ENCODE results near the gene PARVB.
A peak's percentile ranks its signal among the peaks of the same experiment; 100 is the strongest.

PARVB gene

DNA sequence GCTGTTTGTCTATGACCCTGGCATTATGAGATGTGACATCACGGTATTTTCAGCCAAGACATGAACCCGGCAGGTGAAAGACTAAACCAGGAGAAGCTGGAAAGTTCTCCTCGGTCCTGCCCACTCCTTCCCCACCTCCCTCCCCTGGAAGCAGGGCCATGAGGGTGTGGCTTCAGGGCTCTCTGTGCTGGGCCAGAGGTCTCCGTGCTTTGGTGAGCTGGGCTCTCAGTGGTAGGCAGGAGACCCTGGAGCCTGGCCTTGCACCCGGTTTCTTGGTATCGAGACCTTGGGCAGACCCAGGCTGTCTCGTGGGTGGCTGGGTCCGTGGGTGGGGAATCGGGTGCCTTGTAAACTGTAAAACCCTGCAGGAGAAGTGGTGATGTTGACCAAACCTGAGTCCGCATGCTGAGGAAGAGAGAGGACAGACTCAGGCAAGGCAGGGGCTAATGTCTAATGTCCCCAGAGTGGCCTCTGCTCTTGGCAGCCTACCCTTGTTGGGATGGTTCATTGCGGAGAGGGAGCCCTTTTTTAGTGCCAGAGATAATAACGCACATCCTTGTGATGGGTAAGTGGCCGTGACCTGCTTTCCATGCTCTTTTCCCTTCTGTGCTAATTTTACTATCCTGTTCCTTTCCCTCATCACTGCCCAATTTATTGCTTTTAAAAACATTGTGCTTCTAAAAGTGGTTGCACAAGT lies 108.0 kb downstream of the PARVB start:
- Histone ChIP-seq H3K9me3 (ENCODE audit: control insufficient read depth, insufficient read depth, low read depth, low read length) (no peaks in the 10 kb centered on the region), H3K27ac (ENCODE audit: extremely low read depth, low read depth, low read length) (no peak overlapping the region), H3K36me3 (ENCODE audit: control insufficient read depth in 2 of 2, insufficient read depth in 1 of 2, low read length in 2 of 2) (peaks cover 0 to 43% of the 10 kb centered on the region in 2 experiments; a peak in 1 of 3 replicates), H3K4me1 (ENCODE audit: control insufficient read depth, insufficient read depth, low read length) (no peaks in the 10 kb centered on the region), H3K4me3 (ENCODE audit: low read depth, low read length) (no peak overlapping the region)
- TF ChIP-seq ZFHX2 (tag by site-specific recombination; conservative IDR thresholded peaks at IDR 0.05) = peak; percentile 34
- TF ChIP-seq EGR2 (tag by site-specific recombination; IDR thresholded peaks at IDR 0.05; ENCODE audit: low read depth) = 0 out of 2 replicates have a peak, but pooled peaks have one; percentile 39
- TF ChIP-seq REPIN1 (tag by site-specific recombination; IDR thresholded peaks at IDR 0.05; ENCODE audit: low read depth) = no peak
- ChIA-PET CTCF (interaction anchor here (0.6 kb wide), 1 partner anchor 252 kb away, joined by 4 read pairs; no protein-coding TSS in a partner anchor), POLR2A (no interaction called here)

DNA sequence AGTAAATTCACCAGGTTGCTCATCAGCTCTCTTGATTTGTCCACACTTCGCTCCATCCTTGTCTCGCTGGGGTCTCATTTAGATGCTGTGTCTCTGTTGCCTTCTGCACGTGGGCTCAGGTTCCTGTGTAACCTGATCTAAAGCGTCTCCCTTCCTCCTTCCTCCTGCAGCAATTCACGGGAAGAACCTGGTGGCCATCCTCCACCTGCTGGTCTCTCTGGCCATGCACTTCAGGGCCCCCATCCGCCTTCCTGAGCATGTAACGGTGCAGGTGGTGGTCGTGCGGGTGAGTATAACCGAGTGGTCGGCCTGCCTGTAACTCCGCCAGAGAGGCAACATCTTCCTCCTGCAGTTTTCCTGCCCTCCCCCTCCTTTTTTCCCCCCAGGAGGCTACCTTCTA lies 108.6 kb downstream of the PARVB start:
- Histone ChIP-seq H3K4me3 (ENCODE audit: low read depth, low read length) (no peak overlapping the region), H3K36me3 (ENCODE audit: control insufficient read depth in 2 of 2, insufficient read depth in 1 of 2, low read length in 2 of 2) (peaks cover 0 to 49% of the 10 kb centered on the region in 2 experiments; a peak in 1 of 3 replicates), H3K4me1 (ENCODE audit: control insufficient read depth, insufficient read depth, low read length) (no peaks in the 10 kb centered on the region), H3K27ac (ENCODE audit: extremely low read depth, low read depth, low read length) (no peak overlapping the region), H3K9me3 (ENCODE audit: control insufficient read depth, insufficient read depth, low read depth, low read length) (no peaks in the 10 kb centered on the region; the same call in 1 of the 2 replicates)
- POLR2A ChIA-PET = no interaction called here
- TF ChIP-seq KLF16 (tag by site-specific recombination; IDR thresholded peaks at IDR 0.05) = no peak
- no peak for TF ChIP-seq ZNF701 (tag by site-specific recombination; IDR thresholded peaks at IDR 0.05)
- TF ChIP-seq, protein P1, sequence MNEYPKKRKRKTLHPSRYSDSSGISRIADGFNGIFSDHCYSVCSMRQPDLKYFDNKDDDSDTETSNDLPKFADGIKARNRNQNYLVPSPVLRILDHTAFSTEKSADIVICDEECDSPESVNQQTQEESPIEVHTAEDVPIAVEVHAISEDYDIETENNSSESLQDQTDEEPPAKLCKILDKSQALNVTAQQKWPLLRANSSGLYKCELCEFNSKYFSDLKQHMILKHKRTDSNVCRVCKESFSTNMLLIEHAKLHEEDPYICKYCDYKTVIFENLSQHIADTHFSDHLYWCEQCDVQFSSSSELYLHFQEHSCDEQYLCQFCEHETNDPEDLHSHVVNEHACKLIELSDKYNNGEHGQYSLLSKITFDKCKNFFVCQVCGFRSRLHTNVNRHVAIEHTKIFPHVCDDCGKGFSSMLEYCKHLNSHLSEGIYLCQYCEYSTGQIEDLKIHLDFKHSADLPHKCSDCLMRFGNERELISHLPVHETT (tag by site-specific recombination; IDR thresholded peaks at IDR 0.05) = no peak
- TF ChIP-seq, protein P2, sequence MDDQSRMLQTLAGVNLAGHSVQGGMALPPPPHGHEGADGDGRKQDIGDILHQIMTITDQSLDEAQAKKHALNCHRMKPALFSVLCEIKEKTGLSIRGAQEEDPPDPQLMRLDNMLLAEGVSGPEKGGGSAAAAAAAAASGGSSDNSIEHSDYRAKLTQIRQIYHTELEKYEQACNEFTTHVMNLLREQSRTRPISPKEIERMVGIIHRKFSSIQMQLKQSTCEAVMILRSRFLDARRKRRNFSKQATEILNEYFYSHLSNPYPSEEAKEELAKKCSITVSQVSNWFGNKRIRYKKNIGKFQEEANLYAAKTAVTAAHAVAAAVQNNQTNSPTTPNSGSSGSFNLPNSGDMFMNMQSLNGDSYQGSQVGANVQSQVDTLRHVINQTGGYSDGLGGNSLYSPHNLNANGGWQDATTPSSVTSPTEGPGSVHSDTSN (CRISPR knock-in tag; IDR thresholded peaks at IDR 0.05) = no peak
- CTCF ChIA-PET = no interaction called here

DNA sequence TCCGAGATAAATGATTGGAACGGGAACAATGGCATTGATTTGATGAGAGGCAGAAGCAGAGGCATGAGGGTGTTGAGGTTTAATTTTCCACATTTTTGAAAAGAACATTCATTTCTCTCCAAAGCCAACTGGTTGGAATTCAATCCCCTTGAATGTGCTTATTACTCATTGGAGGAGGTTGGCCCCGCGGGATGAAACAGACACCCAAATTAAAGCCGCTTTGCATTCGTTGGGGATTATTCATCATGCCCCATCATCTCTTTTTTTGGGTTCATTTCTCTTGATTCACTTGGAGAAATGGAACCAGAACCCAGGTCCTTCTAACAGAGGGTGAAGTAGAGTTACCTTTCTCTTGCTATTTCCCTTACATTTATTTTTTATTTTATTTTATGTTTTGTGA lies 109.1 kb downstream of the PARVB start:
- POLR2A ChIA-PET = no interaction called here
- Histone ChIP-seq H3K36me3 (ENCODE audit: control insufficient read depth in 2 of 2, insufficient read depth in 1 of 2, low read length in 2 of 2) (peaks cover 0 to 51% of the 10 kb centered on the region in 2 experiments; a peak in 1 of 3 replicates), H3K4me1 (ENCODE audit: control insufficient read depth, insufficient read depth, low read length) (no peaks in the 10 kb centered on the region), H3K9me3 (ENCODE audit: control insufficient read depth, insufficient read depth, low read depth, low read length) (no peaks in the 10 kb centered on the region; the same call in 1 of the 2 replicates), H3K4me3 (ENCODE audit: low read depth, low read length) (no peak overlapping the region), H3K27ac (ENCODE audit: extremely low read depth, low read depth, low read length) (no peak overlapping the region)
- CTCF ChIA-PET = no interaction called here
- TF ChIP-seq, protein P3, sequence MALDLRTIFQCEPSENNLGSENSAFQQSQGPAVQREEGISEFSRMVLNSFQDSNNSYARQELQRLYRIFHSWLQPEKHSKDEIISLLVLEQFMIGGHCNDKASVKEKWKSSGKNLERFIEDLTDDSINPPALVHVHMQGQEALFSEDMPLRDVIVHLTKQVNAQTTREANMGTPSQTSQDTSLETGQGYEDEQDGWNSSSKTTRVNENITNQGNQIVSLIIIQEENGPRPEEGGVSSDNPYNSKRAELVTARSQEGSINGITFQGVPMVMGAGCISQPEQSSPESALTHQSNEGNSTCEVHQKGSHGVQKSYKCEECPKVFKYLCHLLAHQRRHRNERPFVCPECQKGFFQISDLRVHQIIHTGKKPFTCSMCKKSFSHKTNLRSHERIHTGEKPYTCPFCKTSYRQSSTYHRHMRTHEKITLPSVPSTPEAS (tag by site-specific recombination; IDR thresholded peaks at IDR 0.05) = no peak
- TF ChIP-seq ZNF501 (tag by site-specific recombination; IDR thresholded peaks at IDR 0.05) = no peak
- TF ChIP-seq, protein P4, sequence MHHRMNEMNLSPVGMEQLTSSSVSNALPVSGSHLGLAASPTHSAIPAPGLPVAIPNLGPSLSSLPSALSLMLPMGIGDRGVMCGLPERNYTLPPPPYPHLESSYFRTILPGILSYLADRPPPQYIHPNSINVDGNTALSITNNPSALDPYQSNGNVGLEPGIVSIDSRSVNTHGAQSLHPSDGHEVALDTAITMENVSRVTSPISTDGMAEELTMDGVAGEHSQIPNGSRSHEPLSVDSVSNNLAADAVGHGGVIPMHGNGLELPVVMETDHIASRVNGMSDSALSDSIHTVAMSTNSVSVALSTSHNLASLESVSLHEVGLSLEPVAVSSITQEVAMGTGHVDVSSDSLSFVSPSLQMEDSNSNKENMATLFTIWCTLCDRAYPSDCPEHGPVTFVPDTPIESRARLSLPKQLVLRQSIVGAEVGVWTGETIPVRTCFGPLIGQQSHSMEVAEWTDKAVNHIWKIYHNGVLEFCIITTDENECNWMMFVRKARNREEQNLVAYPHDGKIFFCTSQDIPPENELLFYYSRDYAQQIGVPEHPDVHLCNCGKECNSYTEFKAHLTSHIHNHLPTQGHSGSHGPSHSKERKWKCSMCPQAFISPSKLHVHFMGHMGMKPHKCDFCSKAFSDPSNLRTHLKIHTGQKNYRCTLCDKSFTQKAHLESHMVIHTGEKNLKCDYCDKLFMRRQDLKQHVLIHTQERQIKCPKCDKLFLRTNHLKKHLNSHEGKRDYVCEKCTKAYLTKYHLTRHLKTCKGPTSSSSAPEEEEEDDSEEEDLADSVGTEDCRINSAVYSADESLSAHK (tag by site-specific recombination; IDR thresholded peaks at IDR 0.05) = no peak
- no peak for TF ChIP-seq ZBTB17 (tag by site-specific recombination; IDR thresholded peaks at IDR 0.05)
- no peak for TF ChIP-seq ZNF473 (tag by site-specific recombination; IDR thresholded peaks at IDR 0.05)
- TF ChIP-seq ZNF792 (tag by site-specific recombination; IDR thresholded peaks at IDR 0.05) = no peak
- TF ChIP-seq, protein P5, sequence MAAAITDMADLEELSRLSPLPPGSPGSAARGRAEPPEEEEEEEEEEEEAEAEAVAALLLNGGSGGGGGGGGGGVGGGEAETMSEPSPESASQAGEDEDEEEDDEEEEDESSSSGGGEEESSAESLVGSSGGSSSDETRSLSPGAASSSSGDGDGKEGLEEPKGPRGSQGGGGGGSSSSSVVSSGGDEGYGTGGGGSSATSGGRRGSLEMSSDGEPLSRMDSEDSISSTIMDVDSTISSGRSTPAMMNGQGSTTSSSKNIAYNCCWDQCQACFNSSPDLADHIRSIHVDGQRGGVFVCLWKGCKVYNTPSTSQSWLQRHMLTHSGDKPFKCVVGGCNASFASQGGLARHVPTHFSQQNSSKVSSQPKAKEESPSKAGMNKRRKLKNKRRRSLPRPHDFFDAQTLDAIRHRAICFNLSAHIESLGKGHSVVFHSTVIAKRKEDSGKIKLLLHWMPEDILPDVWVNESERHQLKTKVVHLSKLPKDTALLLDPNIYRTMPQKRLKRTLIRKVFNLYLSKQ (tag by site-specific recombination; IDR thresholded peaks at IDR 0.05; ENCODE audit: borderline replicate concordance) = no peak
- no peak for TF ChIP-seq ZNF626 (tag by site-specific recombination; IDR thresholded peaks at IDR 0.05)
- TF ChIP-seq ZNF837 (tag by site-specific recombination; IDR thresholded peaks at IDR 0.05) = no peak
- TF ChIP-seq, protein P6, sequence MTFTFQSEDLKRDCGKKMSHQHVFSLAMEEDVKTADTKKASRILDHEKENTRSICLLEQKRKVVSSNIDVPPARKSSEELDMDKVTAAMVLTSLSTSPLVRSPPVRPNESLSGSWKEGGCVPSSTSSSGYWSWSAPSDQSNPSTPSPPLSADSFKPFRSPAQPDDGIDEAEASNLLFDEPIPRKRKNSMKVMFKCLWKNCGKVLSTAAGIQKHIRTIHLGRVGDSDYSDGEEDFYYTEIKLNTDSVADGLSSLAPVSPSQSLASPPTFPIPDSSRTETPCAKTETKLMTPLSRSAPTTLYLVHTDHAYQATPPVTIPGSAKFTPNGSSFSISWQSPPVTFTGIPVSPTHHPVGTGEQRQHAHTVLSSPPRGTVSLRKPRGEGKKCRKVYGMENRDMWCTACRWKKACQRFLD (tag by site-specific recombination; IDR thresholded peaks at IDR 0.05) = no peak
- TF ChIP-seq, protein P7, sequence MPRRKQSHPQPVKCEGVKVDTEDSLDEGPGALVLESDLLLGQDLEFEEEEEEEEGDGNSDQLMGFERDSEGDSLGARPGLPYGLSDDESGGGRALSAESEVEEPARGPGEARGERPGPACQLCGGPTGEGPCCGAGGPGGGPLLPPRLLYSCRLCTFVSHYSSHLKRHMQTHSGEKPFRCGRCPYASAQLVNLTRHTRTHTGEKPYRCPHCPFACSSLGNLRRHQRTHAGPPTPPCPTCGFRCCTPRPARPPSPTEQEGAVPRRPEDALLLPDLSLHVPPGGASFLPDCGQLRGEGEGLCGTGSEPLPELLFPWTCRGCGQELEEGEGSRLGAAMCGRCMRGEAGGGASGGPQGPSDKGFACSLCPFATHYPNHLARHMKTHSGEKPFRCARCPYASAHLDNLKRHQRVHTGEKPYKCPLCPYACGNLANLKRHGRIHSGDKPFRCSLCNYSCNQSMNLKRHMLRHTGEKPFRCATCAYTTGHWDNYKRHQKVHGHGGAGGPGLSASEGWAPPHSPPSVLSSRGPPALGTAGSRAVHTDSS (tag by site-specific recombination; IDR thresholded peaks at IDR 0.05) = no peak
- no peak for TF ChIP-seq MYNN (tag by site-specific recombination; IDR thresholded peaks at IDR 0.05; ENCODE audit: borderline replicate concordance)

Data from HEK293 (cell line).